T-helper 2 cell (primary cell): ENCODE data around the gene SLC38A6.

Experiments
- DNase-seq, 5 experiments: peaks; one replicate each; pipeline versions ENCODE4 v3.0.0 to v3.0.0-alpha.2; 2012 to 2022

The SLC38A6 gene

GRCh38 chr14:60981633-60982455 is 799 bp downstream of the SLC38A6 start:
- peak in 1 of 5 experiments; percentile 32 for DNase-seq

- DNase-seq, result no peak
Measured at GRCh38 chr14:60984196-60984595, 3.2 kb downstream of the SLC38A6 start.

- no peak for DNase-seq
Measured at GRCh38 chr14:60986500-60986899, 5.5 kb downstream of the SLC38A6 start.

GRCh38 chr14:60989599-60989998 is 8.6 kb downstream of the SLC38A6 start:
- DNase-seq, result no peak

- no peak for DNase-seq
Measured at GRCh38 chr14:60998617-60999016, 17.6 kb downstream of the SLC38A6 start.

GRCh38 chr14:60999536-60999935 is 18.5 kb downstream of the SLC38A6 start:
- no peak for DNase-seq

- no peak for DNase-seq
Measured at GRCh38 chr14:61003571-61003970, 22.5 kb downstream of the SLC38A6 start.

- DNase-seq, result no peak
Measured at GRCh38 chr14:61019537-61019936, 38.5 kb downstream of the SLC38A6 start.

- peak in 4 of 5 experiments; percentile 7 to 77 (median 17) for DNase-seq
Measured at GRCh38 chr14:61025251-61026223, 44.5 kb downstream of the SLC38A6 start.

- DNase-seq, result no peak
Measured at GRCh38 chr14:61026526-61026925, 45.5 kb downstream of the SLC38A6 start.

- DNase-seq, result no peak
Measured at GRCh38 chr14:61031026-61031425, 50.0 kb downstream of the SLC38A6 start.

GRCh38 chr14:61033054-61033453 is 52.0 kb downstream of the SLC38A6 start:
- DNase-seq, result no peak

GRCh38 chr14:61033855-61034254 is 52.8 kb downstream of the SLC38A6 start:
- no peak for DNase-seq

- peak in 1 of 5 experiments; percentile 66 for DNase-seq
Measured at GRCh38 chr14:61034416-61035120, 53.5 kb downstream of the SLC38A6 start.

- DNase-seq, result no peak
Measured at GRCh38 chr14:61037215-61037614, 56.2 kb downstream of the SLC38A6 start.

- peak in 1 of 5 experiments; percentile 63 for DNase-seq
Measured at GRCh38 chr14:61041704-61042103, 60.7 kb downstream of the SLC38A6 start.

- DNase-seq, result no peak
Measured at GRCh38 chr14:61042220-61042619, 61.2 kb downstream of the SLC38A6 start.

GRCh38 chr14:61043506-61043905 is 62.5 kb downstream of the SLC38A6 start:
- no peak for DNase-seq

GRCh38 chr14:61047021-61047420 is 66.0 kb downstream of the SLC38A6 start:
- no peak for DNase-seq

- DNase-seq, result no peak
Measured at GRCh38 chr14:61048640-61049039, 67.6 kb downstream of the SLC38A6 start.

GRCh38 chr14:61050417-61050816 is 69.4 kb downstream of the SLC38A6 start:
- no peak for DNase-seq

- DNase-seq, result no peak
Measured at GRCh38 chr14:61051051-61051450, 70.0 kb downstream of the SLC38A6 start.

- no peak for DNase-seq
Measured at GRCh38 chr14:61051621-61052020, 70.6 kb downstream of the SLC38A6 start.
